GM19395 (cell line): ENCODE measurements around the gene EXOC3L4.

ENCODE experiments used
- ATAC-seq: cut with Tn5 transposase; IDR thresholded peaks from one replicate; pipeline ENCODE4 v1.9.1; 2021; ENCODE audit warnings: mild to moderate bottlenecking, moderate library complexity; ENCODE audit not compliant: unreplicated experiment

Gene EXOC3L4

DNA sequence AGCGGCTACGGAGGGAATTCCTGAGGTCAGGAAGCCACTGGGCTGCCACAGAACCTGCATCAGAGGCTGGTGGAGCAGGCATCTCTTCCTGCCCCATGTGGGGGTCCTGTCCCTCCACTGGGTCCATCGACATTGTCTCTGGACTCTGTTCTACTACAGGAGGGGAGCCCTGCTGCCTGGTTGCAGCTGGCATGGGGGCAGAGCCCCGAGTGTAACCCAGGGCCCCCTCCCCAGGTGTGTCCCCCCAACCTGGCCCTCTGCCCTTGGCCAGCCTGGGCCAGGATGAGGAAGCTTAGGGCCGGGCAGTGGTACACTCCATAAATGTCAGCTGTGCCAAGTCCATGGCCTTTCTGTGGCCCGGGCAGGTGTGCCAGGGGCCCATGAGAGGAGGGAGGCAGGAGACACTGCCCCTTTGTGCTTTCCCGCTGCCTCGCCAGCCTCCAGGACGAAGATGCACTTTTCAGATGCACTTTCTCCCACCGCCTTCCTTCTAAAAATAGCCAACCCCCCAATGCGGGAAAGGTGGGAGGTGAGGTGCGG is 4.0 kb upstream of the EXOC3L4 start:
- no peak for ATAC-seq

GRCh38 chr14:103091041-103091882 is 3.3 kb upstream of the EXOC3L4 start:
- no peak for ATAC-seq

DNA sequence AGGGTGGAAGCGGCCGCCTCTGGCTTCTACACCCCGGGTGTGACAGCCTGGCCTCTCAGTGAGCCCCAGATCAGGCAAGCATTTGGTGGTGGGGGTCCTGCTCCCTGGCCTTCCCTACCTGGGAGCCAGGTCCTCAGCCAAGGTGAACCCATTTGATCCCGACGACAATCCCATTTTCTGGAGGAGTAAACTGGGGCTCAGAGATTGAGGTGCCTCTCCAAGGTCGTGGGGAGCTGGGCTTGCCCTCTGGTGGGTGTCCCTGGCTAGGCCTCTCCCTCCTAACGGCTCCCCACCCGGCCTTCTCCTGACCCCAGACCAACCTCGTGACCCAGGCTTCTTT is 2.7 kb upstream of the EXOC3L4 start:
- no peak for ATAC-seq

DNA sequence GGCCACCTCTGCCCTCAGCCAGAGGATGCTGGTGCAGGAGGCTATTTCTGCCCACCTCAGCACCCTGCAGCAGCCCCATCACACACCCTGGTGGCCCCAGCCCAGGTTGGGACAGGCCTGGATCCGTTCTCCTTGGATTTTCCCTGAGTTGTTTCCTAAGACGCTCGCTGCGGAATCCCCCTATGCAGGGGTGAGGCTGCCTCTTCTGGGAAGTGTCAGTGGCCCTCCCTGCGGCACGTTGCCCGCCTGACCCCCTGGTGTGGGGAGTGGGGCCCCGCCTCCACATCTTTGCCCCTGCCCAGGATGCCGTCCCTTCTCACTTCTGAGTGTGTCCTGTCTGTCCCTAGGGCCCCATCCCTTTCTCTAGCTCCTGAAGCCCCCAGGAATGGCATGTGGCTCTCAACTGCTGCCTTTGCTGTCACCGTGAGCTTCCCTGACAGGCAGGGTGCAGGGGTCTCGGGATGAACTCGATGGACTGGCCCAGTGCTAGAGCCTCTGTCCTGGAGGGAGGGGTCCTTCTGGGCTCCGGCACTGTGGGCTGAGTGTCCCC is 594 bp upstream of the EXOC3L4 start:
- ATAC-seq, result no peak

DNA sequence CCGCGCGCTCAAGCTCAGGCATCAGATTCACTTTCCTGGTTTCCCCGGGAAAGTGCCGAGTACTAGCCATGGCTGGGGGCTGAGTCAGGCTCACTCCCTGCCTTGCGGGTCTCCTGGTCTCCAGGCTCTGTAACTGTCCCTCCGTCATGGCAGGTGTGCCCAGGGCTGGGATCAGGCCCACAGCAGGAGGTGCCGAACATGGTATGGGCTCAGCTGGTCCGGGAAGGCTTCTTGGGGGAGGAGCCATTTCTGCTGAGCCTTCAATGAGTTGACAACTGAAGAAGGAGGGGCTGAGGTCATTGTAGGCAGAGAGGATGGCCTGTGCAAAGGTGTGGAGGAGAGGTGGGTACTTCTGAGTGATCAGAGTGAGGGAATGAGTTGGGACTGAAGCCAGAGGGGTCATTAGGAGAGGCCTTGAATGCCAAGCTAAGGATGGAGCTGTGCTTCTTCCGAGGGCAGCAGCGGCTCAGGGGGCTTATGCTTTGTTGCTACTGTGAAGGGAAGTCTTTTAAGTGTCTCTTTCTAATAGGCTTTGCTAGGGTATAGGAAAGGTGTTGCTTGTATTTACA is 769 bp downstream of the EXOC3L4 start:
- no peak for ATAC-seq

DNA sequence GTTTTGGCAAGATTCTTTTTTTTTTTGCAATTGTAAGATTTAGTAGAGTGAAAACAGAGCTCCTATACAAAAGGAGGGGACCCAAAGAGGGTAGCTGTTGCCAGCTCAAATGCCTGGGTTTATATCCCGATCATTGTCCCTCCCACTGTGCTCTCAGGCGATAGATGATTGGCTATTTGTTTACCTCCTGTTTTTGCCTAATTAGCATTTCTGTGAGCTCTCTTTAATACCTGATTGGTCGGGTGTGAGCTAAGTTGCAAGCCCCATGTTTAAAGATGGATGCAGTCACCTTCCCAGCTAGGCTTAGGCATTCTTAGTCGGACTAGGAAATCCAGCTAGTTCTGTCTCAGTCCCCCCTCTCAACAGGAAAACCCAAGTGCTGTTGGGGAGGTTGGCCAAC is 1.9 kb downstream of the EXOC3L4 start:
- no peak for ATAC-seq

DNA sequence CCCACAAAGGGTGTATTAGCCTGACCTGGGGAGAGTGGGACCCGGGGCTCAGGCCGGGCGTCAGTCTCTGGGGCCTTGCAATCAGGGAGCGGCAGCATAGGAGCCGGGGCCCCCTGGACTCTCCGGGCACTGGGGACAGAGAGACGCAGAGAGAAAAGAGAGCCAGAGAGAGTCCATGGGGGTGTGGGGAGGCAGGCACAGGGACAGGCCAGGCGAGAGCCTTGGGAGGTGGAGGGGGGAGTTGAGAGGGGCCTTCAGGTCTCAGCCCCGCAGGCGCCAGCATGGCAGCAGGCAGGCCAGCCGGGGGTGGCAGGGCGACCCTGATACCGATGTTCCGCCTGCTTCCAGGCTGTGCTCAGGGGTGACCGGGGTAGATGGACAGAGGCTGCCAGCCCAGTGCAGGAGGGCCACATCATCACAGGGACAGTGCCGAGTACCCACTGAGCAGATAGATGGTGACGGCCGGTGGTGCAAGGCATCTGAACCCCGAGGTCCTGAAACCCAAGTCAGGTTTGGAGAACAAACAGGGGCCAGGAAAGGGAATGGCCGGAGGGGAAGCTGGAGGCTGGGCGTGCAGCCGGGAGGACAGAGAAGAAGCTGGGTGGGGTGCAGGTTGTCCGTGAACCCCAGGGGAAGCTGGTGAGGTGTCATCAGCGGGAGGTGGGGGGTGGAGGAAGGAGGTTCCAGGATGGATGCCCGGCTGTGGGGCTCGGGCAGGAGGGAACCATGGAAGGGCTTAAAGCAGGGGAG is 2.9 kb downstream of the EXOC3L4 start:
- ATAC-seq, result no peak

GRCh38 chr14:103097994-103098957 is 3.8 kb downstream of the EXOC3L4 start:
- ATAC-seq, result no peak

GRCh38 chr14:103099081-103099732 is 4.7 kb downstream of the EXOC3L4 start:
- ATAC-seq, result no peak

DNA sequence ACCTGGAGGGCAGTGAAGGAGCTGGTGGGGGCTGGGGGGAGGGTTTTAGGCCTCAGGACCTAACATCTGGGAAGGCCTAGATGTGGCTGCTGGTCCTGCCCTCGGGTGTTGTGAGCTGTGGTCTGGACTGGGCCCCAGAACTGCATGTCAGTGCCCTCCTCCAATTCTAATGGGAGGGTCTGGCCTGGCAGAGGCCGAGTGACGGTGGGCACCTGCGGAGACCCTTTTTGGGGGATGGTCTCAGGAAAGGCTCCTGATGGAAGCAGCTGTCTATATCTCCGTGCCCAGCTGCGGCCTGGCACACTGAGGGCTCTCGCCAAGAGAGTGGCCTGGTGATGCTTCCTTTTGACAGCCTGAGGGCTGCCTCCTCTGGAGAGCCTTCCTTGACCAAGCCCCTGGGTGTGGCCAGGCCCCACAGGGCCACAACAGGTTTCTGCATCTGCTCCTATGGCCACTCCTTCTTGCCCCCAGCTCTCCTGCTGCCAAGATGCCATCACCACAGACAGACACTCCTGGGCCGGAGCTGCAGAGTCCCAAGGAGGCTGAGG is 5.3 kb downstream of the EXOC3L4 start:
- no peak for ATAC-seq

GRCh38 chr14:103100281-103101121 is 6.0 kb downstream of the EXOC3L4 start:
- ATAC-seq, result no peak

- no peak for ATAC-seq
Measured at GRCh38 chr14:103101257-103101962, 6.9 kb downstream of the EXOC3L4 start.

DNA sequence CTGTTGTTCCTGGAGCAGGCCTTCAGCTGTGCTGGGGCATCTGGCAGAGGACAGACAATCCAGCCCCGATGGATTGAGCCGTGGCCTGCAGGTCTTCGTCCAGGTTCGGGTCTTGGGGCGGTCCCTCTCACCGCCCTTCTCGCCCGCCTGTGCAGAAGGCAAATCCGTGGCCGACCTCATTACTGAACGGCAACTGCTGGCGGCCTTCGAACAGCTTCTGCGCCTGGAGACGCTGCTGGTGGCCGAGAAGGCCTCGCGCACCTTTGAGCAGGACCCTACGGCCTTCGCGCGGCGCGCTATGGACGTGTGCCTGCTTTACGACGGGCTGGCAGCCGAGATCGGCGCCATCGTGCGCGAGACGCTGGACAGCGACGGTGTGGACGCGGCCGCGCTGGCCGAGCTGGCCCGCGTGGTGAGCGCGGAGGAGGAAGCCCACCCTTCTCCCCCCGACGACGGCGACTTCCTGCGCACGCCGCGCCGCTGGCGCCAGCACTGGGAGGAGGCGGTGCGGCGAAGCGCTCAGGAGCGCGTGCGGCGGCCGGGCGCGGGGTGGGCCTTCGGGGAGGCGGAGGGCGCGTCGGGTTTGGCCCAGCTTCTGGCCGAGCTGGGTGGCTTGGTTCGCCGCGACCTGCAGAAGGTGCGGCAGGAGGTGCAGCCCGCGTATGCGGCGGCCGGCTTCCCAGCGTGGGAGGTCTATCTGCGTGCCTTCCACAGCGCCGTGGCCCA is 7.6 kb downstream of the EXOC3L4 start:
- ATAC-seq, result no peak

DNA sequence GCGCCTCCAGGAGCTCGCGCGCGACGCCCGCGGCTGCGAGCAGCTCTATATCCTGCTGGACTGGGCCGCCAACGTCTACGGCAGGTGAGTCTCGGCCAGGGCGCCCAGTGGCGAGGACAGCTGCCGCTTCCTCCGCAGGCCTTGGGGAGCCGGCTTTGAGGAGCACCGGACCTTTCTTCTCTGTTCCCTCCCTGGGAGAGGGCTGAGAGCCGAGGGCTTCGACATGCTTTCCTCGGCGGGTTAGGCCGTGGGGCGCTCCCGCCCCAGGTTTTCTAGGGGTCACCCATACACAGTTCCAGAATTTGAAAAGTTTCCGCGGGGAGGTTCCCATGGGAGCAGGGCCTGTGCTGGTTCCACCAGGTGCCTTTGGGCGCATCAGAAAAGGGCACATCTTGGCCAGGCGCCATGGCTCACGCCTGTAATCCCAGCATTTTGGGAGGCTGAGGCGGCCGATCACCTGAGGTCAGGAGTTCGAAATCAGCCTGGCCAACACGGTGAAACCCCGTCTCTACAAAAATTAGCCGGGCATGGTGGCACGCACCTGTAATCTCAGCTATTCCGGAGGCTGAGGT is 8.2 kb downstream of the EXOC3L4 start:
- ATAC-seq, result no peak

DNA sequence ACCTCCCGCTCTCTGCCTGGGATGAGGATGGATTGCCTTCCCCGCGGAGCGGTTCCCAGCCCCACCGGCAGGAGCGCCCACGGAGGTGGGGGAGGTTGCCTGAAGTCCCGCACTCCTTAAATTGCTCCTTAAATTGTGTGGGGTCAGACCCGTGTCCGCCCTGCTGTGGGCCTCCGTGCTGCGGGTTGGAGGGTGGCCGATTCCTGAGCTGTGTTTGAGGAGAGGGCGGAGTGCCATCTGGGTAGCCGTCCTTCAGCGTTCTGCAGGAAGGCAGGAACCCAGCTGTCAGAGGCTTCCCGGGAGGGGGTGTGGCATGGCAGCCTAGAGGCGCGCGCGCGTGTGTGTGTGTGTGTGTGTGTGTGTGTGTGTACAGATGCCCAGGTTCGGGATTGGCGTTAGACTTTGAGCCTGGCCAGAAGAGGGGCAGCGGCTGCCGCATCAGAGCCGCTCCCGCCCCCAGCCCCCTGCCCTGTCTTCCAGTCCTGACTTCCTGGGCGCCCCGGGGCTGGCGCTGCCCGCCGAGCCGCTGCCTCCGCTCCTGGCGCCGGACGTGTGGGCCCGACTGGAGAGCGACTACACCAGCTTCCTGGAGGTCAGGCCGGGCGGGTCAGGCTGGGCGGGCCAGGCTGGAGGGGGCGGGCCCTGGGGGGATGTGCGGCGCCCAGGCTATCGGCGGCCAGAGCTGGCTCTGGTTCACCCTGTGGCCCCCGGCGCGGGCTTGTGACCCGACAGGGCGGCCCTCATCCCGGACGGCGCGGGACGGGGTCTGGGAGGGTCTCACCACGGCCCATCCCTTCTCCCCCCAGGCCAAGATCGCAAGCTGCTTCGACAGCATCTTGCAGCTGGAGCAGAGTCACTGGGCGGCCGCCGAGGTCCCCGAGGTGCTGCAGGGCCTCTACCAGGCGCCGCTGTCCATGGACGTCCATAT is 9.2 kb downstream of the EXOC3L4 start:
- ATAC-seq, result no peak

GRCh38 chr14:103104389-103104653 is 9.8 kb downstream of the EXOC3L4 start:
- no peak for ATAC-seq
